Measurements from ENCODE around the gene ATOX1.

GRCh38 chr5:151743530-151743929 lies 14.9 kb downstream of the ATOX1 start:
- TF ChIP-seq CCAR2 (IDR thresholded peaks at IDR 0.05; ENCODE audit: low read depth, low read length) (no peak), NFE2 (IDR thresholded peaks at IDR 0.05; ENCODE audit: low read depth) (no peak), CTCF (IDR thresholded peaks at IDR 0.05 in 2 of 3, conservative IDR thresholded peaks at IDR 0.05 in 1 of 3; ENCODE audit: insufficient read depth in 2 of 3, low read depth in 1 of 3, low read length in 3 of 3) (no peak), CUX1 (CRISPR knock-in tag; IDR thresholded peaks at IDR 0.05) (no peak), JUND (IDR thresholded peaks at IDR 0.05; ENCODE audit: borderline replicate concordance, low read depth, low read length) (no peak), JUND (tag; IDR thresholded peaks at IDR 0.05; ENCODE audit: borderline replicate concordance, low read depth, low read length) (no peak), MLX (CRISPR knock-in tag; conservative IDR thresholded peaks at IDR 0.05) (no peak), NONO (IDR thresholded peaks at IDR 0.05; ENCODE audit: low read depth in 2 of 2, low read length in 1 of 2) (no peak), PHB (CRISPR knock-in tag; IDR thresholded peaks at IDR 0.05) (no peak), JUNB (CRISPR knock-in tag; conservative IDR thresholded peaks at IDR 0.05) (no peak), PHF8 (IDR thresholded peaks at IDR 0.05; ENCODE audit: borderline replicate concordance, low read length) (no peak), REST (IDR thresholded peaks at IDR 0.05; ENCODE audit: borderline replicate concordance) (no peak), REST (CRISPR knock-in tag; IDR thresholded peaks at IDR 0.05; ENCODE audit: low read depth) (no peak)
